NCI-H526 treated with DMSO at 0.1 percent for 48 hours (cell line): ENCODE measurements around the gene VTN.

Experiments used
- DNase-seq: peaks from one replicate; lab custom pipeline; 2025; lab: John Stamatoyannopoulos, UW

Gene VTN

GRCh38 chr17:28395426-28395825, 25.3 kb upstream of the VTN start:
- DNase-seq, result no peak

- DNase-seq, result no peak
Observed at GRCh38 chr17:28394337-28395116, 24.4 kb upstream of the VTN start.

GRCh38 chr17:28392491-28392890, 22.4 kb upstream of the VTN start:
- DNase-seq, result no peak

- no peak for DNase-seq
Observed at GRCh38 chr17:28391401-28391800, 21.3 kb upstream of the VTN start.

GRCh38 chr17:28390984-28391383, 20.9 kb upstream of the VTN start:
- no peak for DNase-seq

GRCh38 chr17:28390563-28390962, 20.5 kb upstream of the VTN start:
- DNase-seq, result no peak

- DNase-seq, result no peak
Observed at GRCh38 chr17:28390141-28390540, 20.0 kb upstream of the VTN start.

GRCh38 chr17:28388106-28388505, 18.0 kb upstream of the VTN start:
- no peak for DNase-seq

- DNase-seq, result no peak
Observed at GRCh38 chr17:28386391-28386790, 16.3 kb upstream of the VTN start.

- DNase-seq, result no peak
Observed at GRCh38 chr17:28385406-28385805, 15.3 kb upstream of the VTN start.

- DNase-seq, result peak; percentile 64
Observed at GRCh38 chr17:28385037-28385400, 14.9 kb upstream of the VTN start.

GRCh38 chr17:28384281-28385036, 14.4 kb upstream of the VTN start:
- DNase-seq, result peak; percentile 79

GRCh38 chr17:28381141-28381825, 11.2 kb upstream of the VTN start:
- DNase-seq, result no peak

GRCh38 chr17:28379814-28380801, 10.0 kb upstream of the VTN start:
- DNase-seq, result no peak

GRCh38 chr17:28372945-28373274, 2.8 kb upstream of the VTN start:
- DNase-seq, result no peak

GRCh38 chr17:28372203-28372944, 2.3 kb upstream of the VTN start:
- DNase-seq, result peak; percentile 31

GRCh38 chr17:28371245-28372202, 1.4 kb upstream of the VTN start, which contains the start of gene SARM1:
Gene SARM1 (plus strand): TSS chr17:28371694. CDS start chr17:28372033, 339 bp downstream.
- DNase-seq, result peak; percentile 86

GRCh38 chr17:28370744-28371103, 617 bp upstream of the VTN start:
- DNase-seq, result no peak

- DNase-seq, result no peak
Observed at GRCh38 chr17:28369684-28370034, 448 bp downstream of the VTN start.
